ENCODE data around the gene RGS17.
"Not testable (repeated sequence)": the region's sequence is repeated elsewhere in the genome, so short reads cannot be mapped to it uniquely, and the experiment has no call there.

Gene RGS17, protein sequence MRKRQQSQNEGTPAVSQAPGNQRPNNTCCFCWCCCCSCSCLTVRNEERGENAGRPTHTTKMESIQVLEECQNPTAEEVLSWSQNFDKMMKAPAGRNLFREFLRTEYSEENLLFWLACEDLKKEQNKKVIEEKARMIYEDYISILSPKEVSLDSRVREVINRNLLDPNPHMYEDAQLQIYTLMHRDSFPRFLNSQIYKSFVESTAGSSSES

DNA sequence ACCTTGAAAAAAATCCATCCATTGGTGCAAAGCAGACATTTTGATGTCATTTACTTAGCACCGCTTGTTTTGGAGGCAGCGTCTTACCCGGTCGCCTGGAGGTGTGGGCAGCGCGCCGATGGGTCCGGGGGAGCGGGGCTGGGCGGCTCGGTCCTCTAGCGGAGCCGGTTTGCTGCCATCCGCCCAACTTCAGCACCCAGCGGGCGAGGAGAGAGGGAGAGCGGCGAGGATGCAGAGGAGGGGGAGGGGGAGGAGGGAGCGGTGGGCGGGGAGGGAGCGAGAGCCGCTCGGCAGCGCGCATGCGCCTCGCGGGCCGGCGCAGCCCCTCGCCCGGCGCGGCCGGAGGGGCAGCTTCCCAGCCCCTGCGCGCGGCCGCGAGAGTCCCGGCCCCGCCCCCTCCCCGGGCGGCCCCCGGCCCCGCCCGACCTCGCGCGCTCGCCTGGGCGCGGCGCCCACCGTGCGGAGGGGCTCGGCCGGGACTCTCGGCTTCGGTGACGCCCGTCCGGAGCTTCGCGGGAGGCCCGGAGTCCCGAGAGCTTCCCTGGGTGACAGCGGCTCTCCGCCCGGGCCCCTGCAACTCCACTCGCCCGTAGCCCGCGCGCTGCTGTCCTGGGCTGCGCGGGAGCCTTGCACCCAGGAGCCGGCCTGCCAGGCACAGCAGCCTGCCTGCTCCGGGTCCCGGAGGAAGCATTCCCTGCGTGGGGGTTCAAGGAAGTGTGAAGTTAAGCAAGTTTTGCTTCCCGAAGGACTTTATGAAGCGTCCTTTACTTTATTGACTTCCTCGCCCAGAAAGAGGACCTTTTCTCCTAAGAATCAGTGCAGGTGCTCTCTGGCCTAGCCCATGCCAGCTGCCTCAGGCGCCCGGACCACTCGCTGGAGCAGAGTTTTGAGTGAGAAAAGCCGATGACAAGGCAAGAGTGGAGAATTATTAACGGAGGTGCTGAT, at the start of gene RGS17:
Gene RGS17 (minus strand): TSS at position 246 of the 945 bp plus-strand sequence. CDS start 87,264 bp downstream, outside the sequence.
- DNase-seq, result peak; percentile 44

- no peak for DNase-seq
Measured at GRCh38 chr6:153172815-153173214, 41.7 kb upstream of the RGS17 start.

- DNase-seq, result no peak
Measured at GRCh38 chr6:153170511-153170910, 39.4 kb upstream of the RGS17 start.

DNA sequence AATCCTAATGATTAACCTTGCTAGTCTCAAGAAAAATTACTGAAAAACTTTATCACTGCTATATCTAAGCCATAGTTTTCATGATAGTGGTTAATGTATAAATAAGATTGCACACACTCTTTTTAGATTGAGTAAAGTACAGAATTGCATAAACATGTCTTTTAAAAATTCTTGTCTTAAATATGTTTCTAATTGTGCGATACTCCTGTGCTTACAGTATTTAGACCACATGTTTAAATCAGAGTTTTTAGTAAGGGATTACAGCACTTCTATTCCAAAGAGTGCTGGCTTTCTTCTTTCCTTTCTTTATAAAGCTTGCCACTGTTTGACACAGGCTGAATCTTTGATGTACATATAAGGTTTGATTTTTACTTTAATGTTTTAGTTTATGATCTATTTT, 36.8 kb upstream of the RGS17 start:
- DNase-seq, result no peak

- no peak for DNase-seq
Measured at GRCh38 chr6:153167061-153167891, 36.2 kb upstream of the RGS17 start.

DNA sequence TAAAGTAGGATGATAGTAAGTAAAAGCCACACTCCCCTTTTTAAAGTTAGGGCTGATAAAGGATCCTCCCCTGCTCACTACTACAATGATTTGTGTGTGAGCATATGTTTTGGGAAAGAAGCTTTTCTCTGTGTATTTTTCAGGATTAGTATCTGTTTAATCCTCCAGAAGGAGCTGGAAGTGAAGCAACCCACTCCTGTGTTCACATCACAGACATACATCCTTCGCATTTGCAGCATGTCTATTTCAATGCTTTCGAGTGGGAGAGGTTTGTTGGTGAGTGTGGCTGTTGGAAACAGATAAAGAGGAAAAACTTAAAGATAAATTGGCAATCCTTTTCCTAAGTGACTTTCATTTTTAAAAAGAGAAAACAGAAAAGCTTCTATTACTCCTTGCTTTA, 31.6 kb upstream of the RGS17 start:
- no peak for DNase-seq

DNA sequence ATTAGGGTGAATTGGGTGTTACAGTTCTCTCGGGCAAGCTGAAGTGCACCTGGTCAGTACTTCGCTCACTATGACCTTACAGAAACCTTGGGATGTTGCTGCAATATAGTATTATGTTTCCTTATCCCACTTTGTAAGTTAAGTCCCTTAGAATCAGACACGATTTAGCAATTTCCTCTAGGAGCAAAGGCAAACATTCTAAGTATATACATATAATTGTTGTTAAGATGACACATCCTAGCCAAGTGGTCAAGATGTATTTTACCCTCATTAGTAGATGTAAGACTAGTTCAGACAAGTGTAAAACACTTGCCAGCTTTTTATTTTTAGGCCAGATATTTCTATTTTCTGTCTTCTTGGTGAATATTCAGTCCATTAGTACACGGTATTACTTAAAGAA, 31.1 kb upstream of the RGS17 start:
- DNase-seq, result no peak

DNA sequence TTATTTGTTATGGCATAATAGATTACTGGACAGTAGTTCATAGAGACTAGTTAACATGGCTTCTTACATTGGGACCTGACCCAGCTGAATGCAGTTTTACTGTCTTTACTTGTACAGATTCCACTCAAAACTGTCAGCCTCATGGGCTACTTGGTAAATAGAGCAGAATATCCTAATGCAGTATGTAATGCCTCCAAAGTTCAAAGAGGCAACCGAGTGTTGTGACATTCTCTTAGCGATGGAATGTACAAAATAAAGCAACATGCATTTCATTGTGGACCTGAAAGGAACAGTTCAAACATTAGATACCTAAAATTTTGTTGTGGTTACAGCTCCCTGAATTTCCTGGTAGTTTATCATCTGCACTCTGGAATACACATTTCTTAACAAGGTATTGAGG, 29.1 kb upstream of the RGS17 start:
- no peak for DNase-seq

DNA sequence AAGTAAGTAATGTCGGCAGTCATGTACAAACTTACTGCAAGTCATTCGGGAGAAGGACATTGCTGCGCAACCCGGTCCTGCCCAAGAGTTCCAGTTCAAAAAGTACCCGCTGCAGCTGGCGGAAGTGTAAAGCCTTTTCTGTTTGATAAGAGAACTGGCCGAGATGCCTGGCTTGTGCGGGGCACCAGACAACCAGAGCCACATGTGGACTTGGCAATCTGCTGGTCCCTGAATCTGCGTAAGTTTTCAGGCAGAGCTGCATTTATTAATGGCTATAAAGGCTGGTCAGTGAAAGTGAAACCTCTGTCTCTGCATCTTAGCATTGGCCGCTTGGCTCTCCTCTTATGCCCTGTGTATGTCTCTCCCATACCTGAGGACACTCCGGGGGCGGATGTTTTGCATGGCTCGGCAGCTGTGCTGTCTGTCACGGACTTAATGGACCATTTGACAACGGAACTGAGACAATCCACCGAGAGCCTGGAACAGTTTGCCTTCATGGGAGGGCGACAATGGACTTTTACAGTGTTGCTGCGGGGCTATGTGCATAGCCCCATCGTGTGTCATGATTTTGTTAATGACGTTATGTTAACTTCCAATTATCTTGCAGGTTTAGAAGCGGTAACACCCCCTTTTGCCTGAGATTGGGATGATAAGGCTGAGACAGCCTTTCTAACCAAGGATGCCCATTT, 19.8 kb upstream of the RGS17 start:
- DNase-seq, result no peak

DNA sequence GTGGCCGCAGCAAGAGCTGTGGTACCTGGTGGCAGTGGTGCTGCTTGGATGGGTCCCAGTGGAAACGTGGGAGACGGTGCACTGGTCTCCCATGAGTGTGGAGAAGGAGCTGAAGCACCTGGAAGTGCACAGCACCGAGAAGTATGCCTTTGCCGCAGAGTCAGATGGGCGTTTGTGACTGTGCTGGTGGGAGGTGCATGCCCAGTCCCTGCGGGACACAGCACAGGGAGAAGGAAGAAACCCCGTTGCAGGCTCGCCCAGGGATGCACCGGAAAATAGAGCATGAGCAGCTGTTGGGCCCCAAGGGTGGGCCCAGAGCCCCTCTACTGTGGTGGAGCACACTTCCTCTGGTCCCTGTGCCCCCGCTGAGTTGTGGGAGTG, 19.3 kb upstream of the RGS17 start:
- no peak for DNase-seq

DNA sequence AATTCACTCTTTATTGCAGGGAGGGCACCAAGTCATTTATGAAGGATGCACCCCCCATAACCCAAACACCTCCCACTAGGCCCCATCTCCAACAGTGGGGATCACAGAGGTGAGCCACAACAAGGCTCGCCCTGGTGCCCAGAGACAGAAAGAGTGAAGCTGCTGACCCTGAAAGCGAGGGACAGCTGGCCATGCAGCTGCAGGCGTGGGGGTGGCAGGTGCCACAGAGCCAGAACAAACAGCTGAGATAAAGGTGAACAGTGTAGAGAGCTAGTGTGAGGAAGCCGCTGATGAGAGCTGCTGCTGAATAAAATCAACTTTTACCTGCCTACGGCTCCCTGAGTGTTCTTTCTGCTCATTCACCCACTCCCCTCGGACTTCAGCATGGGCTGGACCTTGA, 18.8 kb upstream of the RGS17 start:
- DNase-seq, result no peak

DNA sequence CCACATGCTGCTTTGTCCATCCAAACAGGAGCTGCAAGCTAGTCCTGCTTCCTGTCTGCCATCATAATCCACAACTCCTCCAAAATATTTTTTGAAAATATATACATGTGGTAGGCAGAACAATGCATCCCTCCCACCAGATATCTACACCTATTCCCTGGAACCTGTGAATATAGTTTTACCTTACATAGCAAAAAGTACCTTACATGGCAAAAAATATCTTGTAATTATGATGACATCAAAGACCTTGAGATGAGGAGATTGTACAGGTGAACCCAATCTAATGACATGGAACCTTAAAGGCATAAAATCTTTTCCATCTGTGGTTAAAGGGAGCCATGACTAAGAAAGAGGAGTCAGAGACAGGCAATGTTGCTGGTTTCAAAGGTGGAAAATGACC, 15.3 kb upstream of the RGS17 start:
- DNase-seq, result no peak

DNA sequence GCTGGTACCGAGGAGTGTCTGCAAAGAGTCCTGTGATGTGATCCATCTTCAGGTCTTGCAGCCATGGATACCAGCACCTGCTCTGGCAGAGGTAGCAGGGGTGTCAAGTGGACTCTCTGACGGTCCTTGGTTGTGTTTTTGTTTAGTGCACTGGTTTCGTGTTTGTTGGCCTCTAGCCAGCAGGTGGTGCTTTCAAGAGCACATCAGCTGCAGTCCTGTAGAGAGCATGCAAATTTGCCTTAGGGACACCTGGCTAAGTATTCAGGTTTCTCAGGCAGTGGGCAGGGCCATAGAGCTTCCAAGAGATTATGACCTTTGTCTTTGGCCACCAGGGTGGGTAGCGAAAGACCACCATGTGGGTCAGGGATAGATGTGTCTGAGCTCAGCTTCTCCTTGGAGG, 14.5 kb upstream of the RGS17 start:
- no peak for DNase-seq

GRCh38 chr6:153143200-153143599, 12.1 kb upstream of the RGS17 start:
- no peak for DNase-seq

DNA sequence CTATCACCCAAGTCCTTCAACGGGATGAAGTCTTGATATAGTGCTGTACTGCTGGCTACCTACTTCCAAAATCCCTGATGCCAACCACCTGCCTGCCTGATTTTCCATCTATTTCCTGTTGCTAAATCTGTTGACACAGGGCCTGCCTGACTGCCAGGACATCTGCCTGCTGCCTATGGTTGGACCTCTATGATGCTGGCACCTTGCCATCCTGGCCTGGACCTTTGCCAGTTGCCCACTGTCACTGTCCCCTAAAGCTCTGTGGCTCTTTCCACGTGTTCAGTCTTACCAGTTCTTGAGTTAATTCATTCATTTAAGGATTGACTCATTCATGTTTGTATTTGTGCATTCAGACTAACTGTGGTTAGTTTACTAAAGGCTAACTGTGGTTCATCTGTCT, 9.2 kb upstream of the RGS17 start:
- DNase-seq, result no peak

GRCh38 chr6:153138930-153139329, 7.8 kb upstream of the RGS17 start:
- DNase-seq, result no peak

GRCh38 chr6:153135681-153136080, 4.6 kb upstream of the RGS17 start:
- no peak for DNase-seq

DNA sequence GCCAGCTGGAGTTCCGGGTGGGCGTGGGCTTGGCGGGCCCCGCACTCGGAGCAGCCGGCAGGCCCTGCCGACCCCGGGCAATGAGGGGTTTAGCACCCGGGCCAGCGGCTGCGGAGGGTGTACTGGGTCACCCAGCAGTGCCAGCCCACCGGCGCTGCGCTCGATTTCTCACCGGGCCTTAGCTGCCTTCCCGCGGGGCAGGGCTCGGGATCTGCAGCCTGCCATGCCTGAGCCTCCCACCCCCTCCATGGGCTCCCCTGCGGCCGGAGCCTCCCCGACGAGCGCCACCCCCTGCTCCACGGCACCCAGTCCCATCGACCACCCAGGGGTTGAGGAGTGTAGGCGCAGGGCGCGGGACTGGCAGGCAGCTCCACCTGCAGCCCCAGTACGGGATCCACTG, 2.6 kb upstream of the RGS17 start:
- DNase-seq, result not testable (repeated sequence)

DNA sequence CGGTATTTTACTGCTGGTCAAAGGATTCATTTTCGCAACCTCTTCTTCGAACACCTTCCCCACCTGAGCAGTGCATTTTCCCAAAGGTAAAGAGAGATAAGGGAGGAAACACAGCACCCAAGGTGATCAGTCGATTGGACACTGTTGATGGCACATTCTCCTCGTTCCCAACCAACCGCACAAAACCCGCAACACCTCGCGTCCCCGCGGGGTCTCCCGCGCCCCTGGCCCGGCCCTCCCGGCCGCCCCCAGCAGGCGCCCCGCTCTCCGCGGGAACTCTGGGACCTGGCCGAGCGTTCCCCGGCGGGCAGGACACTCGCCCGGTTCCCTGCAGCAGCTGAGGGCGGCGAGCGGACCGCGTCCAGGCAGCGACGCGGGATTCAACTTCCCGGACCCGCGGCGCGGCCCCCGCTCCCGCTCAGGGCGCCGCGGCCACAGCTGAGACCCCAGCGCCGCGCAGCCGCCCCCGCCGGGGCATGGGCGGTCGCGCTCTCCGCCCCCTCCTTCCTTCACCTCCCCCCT, 506 bp downstream of the RGS17 start:
- no peak for DNase-seq

DNA sequence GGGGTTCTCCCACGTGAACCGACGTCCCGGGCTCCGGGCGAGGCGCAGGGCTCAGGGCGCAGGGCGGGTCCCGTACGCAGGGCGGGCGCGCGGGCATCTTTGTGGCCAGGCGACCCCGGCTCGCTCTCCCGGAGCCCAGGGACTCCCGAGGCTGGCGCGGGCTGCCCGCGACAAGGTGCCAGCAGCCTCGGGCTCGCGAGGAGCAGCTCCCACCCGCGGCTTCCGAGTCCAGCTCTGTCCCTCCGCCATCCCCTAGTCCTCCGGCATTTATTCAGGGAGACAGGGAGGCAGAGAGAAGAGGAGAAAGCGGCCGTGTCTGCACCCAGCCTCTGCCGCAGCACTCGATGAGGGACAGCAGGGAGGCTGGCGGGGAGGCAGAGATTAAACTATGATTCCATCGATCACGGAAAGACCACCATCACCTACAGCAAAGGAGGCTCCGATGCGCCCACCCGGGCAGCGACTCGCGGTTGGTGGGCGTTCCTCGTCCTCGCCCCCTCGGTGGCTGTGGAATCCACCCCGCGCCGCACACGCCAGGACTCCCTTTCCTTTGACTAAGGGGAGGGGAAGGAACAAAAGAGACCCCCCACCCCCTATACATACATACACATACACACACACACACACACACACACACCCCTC, 1.1 kb downstream of the RGS17 start:
- DNase-seq, result no peak

DNA sequence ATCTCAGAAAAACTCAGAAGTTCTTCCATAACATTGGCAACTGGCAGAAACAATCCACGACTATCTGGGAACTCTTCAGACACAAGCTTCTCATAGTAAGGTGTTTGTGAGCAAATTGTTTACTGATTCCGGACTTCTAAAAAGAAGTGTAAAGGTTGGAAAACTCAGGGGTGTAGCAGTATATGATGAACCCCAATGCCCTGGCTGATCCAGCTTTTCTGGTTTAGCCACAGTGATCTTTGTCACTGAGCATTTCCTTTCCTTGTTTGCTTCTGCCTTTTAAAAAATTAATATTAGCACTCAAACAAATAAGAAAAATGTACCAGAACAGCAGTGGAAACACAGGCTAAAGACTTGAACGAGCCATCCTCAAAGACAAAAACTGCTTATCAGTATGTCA, 4.9 kb downstream of the RGS17 start:
- no peak for DNase-seq

GRCh38 chr6:153125032-153125431, 6.0 kb downstream of the RGS17 start:
- no peak for DNase-seq
